Skin epidermis (tissue), 12 donors: ENCODE results near the gene NKX2-2.

Experiments used
- H3K27ac ChIP-seq, 21 experiments: fragments of 200-600 bp; sonication (generic) in 11 of 21; one replicate each; pipeline ENCODE4 v1.5.0; 2020; ENCODE audit warnings: mild to moderate bottlenecking in 3 of 21, inconsistent platforms in 2 of 21, moderate library complexity in 2 of 21
- H3K4me3 ChIP-seq, 7 experiments: fragments of 200-600 bp; sonication (generic) in 2 of 7; one replicate each; pipeline ENCODE4 v1.5.0; 2020; ENCODE audit warnings: inconsistent platforms in 2 of 7, mild to moderate bottlenecking in 2 of 7, moderate library complexity in 1 of 7

The NKX2-2 gene

DNA sequence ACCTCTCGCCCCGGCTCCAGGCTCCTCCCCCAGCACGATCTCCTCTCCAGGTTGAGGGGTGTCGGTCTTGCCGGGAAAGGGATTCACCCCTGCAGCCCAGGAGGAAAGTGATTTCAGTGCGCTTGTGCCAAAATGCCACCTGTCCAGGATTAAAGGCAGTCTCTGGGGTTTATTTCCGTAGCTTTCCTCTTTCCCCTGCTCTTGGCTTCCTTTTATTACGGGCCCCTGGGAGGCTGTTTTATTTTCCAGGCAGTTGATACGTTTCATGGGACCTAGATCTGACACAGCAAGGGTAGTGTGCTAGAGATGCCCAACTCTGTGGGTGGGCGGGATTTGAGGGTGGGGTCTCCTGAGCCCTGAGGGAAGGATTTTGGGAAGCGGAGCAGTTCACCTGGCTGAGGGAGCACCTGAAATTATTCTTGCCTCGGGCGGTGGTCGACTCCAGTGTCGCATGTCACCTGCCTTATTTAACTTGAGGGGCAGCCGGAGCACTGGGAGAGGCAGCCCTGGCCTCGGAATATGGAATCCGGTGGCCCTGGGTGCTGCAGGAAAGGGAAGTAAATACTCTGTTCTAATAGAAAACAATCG, 9.5 kb upstream of the NKX2-2 start:
- H3K4me3 ChIP-seq: no peak overlapping the region

DNA sequence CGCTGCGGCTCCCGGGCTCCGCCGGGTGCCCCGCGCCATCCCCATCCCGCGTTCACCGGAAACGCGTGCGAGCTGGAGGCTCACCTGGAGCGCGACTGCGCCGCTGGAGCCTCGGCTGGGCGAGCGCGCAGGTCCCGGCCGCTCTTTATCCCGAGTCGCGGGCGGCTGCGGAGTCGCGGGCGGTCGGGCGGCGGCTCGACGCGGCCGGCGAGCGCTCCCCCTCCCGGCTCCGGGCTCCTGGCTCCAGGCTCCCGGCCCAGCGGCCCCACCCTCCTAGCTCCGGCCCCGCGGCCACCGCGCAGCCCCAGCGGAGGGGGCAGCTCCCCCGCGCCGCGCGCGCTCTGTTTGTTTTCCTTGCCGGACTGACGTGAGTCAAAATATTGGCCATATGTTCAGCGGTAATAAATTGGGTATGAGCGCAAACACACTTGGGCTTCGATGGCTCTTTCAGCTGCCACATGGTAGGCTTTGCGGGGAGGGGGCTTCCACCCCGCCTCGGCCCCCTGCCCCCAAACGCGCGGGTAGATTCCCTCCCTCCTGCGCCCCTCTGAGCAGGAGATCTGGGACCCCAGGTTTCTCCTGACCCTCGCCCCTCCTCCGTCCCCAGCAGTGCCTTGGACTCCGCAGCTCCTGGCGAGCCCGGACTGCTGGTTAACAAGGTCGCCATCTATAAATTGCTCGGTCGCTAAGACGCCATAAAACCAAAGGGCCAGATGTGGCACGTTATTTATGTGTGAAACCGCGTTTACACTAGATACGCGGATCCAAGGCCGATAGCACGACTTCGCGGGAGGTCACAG, 8.8 kb upstream of the NKX2-2 start:
- Histone ChIP-seq H3K27ac (no peak overlapping the region), H3K4me3 (peak overlapping the region in 1 of 7 experiments; percentile 16)

More for the DNA sequence above, 9.5 kb upstream of the NKX2-2 start:
- no peak overlapping the region for H3K27ac ChIP-seq

DNA sequence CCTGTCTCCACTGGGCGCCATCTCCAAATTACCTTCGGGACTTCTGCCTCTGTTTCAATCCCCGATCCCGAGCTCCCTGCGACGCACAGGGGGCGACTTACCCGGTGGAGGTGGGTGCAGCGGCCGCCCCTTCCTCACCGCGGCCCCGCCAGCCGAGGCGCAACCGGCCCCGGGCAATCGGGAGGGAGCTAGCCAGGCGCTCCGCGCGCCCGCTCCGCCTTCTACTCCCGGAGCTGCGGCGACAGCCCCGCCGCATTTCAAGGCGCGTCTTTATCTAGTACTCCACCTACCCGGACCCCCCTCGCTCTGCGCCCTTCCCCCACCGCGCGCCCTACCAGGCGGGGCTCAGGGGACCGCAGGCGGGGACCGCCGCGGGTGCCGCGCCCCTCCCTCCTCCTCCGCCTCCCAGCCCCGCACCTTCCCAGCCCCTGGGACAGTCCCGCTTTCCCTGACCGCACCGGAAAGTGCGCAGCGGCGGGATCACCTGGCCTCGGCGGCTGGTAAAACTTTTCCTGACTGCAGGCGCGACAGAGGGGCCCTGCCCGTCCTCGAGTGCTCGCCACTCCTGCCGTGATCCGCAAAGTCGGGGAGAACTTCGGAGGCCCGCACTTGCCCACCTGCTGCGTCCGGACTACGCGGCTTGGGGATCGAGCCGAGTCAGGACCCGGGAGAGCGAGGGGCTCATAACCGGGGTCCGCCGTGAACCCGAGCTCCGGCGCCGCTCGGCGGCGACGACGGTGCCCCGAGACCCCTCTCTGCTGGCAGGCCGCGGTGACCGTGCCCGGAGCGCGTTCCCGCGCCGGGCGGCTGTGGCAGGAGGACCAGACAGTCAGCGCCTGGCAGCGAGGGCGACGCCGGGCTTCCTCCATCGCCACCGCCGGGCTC, 8.0 kb upstream of the NKX2-2 start:
- Histone ChIP-seq H3K4me3 (peak overlapping the region in 1 of 7 experiments; percentile 16), H3K27ac (no peak overlapping the region)

DNA sequence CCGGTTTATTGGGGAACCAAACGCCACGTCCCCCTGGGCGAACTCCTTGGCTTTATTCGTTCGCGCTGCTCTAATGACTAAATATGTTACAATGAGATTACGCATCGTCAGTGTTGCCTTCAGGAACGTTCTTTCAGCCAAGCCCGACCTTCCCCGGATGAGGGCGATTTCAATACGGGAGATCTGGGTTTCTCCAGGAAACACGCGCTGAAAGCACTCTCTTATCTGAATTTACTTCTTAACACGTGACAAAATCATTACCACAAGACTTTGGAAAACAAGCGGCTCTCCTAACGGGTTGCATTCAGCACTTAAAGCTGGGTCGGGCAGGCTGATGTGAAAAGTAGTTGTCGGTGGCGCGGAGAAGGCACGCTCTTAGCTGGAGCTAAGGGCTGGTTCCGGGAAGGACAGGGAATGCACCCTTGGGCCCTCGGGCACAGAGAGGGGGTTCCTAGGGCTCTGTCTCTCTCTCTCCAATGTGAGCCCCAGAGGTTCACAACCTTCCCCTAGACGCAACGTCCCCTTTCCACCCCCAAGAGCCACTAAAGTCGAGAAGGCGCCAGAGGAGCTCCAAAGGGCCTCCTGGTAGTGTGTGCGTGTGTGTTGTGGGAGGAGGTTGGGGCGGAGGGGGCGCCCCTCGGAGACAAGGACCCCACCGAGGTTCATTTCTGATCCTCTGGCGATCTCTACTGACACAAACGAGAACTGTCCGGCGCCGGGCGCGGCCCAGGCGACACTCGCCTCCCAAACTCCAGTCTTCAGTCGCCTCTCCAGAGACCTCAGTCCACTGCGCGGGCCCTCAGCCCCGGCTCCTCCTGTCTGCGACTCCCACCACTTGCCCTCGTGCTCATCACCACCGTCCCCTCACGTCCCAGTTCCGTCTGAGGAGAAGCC, 7.1 kb upstream of the NKX2-2 start:
- Histone ChIP-seq H3K27ac (no peak overlapping the region), H3K4me3 (no peak overlapping the region)

DNA sequence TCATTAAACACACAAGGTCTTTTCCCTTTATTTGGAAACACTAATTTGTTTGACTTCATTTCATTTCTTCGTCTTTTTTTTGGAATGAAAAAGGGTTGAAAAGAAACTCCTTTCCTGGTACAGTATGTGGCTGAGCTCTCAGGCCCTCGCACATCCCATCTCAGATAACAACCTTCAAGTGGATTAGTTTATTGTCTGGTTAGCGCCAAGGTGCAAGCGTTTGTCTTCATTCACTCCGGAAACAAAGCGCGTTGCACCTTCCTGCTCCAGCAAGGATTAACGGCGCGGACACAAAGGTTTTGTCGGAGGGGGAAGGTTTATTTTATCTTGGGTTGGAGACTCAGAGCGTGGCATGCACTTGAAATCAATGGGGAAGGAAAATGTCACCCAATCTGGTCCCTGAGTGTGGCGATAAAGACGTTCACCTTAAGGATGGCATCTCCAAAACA, 5.3 kb upstream of the NKX2-2 start:
- no peak overlapping the region for H3K4me3 ChIP-seq
- no peak overlapping the region for H3K27ac ChIP-seq

DNA sequence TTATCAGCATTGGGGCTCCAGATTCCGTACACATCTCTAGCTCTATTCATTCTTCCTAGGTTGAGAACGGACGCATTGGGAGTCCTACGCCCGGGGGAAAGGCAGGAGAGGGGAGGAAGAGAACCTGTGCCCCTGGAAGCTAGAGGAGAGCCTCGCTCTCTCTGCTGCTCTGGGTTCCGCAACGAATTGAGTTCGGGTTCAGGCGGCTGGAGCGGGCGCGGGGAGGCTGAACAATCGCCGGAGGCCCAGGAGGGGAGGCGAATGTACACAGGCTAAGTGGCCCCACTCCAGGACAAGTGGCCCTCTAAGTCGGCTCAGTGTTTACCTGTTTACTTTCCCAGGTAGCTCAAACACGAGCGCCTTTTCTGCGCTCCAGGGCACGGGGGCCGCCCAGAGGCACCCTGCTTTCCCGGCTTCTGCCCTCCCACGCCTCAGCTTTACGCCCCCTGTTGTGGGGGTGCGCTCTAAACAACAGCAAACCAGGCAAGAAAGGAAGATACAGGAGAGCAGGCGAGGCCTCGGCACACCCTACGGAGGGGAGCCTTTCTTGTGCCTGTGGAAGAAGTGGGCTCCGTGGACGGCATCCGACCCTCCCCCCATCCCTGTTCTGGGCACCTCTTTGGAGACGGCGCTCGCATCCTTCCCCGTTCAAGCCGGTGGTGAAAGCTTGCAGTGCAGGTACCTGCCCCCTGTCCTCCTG, 4.6 kb upstream of the NKX2-2 start:
- no peak overlapping the region for H3K27ac ChIP-seq
- no peak overlapping the region for H3K4me3 ChIP-seq

DNA sequence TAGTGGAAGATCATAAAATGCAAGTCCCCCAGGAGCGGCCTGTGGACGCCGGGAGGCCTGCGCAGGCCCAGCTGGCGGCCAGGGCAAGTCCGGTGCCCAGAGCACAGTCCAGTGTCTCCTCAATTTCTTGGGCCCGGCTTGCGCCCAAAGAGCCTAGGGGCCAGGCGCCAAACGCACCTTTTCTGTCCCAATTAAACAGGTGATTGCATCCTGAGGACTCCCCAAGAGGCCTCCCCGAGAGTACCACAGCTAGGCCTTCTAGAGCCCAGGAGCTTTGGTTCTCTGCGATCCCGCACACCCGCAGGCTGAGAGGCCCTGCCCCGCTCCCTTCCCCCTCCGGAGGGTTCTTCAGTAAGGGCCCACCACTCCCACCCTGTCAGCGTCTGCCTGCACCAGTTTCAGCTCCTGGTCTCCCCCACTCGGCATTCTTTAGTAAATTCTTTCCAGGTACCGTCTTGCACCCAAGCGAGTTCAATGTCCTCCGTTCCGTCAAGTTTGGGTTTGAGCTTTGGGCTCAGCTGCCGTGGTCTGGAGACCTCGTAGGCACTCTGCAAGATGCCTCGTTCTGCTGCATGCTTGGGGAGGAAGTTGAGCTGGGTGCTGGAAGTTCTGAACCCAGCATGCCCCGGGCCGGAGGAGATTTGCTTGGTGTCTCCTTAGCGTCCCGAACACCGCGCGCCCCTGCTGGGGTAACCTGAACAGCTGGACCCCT, 3.9 kb upstream of the NKX2-2 start:
- H3K4me3 ChIP-seq: no peak overlapping the region
- H3K27ac ChIP-seq: no peak overlapping the region

DNA sequence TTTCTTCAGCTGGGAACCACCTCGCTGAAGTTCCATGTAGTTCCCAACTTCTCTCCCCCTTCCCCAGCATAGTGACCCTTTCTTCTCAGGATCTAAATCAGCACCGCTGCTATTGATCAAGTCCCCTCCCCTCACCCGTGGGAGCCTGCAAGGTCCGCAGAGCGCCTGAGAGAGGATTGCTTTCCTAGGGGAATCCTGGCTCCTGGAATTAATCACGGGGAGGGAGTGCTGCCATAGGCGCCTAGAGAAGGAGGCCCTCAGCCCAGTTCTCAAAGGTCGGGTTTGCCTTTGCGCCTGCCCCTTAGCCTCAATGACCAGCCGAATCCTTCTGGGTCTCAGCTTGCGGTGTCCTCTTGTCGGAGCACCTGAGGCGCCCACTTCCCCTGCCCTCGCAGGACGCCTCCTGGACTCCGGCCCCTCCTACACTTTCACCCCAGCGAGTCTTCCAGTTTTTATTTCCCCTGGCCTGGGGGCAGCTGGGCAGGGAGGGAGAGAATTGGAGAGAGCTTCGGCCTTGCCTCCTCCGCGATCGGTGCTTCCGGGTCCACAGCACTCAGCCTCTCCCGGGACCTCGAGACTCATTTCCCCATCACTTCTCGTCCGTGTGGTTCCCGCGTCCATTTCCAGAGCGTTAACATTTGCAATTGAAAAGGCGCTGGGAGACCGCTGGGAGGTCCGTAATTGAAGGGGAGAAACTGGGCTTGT, 3.1 kb upstream of the NKX2-2 start:
- H3K27ac ChIP-seq: no peak overlapping the region
- H3K4me3 ChIP-seq: no peak overlapping the region

DNA sequence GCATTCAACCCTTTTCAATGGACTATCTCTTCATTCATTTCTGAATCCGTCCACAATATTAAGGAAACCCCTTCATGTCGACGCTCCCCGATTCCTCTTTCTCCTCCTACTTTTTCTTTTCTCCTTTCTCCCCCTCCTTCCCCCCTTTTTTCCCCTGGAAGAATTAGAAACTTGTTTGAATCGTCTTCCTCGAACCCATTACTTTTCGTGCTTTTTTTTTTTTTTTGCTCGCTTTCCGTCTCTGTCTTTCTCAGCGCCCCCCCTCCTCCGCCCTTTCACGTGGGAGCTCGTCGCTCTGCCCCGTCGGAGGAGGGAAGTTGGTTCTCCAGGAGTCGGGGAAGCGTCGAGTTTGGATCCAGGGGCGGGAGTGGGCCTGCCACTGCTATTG, 2.3 kb upstream of the NKX2-2 start:
- no peak overlapping the region for H3K27ac ChIP-seq
- no peak overlapping the region for H3K4me3 ChIP-seq

DNA sequence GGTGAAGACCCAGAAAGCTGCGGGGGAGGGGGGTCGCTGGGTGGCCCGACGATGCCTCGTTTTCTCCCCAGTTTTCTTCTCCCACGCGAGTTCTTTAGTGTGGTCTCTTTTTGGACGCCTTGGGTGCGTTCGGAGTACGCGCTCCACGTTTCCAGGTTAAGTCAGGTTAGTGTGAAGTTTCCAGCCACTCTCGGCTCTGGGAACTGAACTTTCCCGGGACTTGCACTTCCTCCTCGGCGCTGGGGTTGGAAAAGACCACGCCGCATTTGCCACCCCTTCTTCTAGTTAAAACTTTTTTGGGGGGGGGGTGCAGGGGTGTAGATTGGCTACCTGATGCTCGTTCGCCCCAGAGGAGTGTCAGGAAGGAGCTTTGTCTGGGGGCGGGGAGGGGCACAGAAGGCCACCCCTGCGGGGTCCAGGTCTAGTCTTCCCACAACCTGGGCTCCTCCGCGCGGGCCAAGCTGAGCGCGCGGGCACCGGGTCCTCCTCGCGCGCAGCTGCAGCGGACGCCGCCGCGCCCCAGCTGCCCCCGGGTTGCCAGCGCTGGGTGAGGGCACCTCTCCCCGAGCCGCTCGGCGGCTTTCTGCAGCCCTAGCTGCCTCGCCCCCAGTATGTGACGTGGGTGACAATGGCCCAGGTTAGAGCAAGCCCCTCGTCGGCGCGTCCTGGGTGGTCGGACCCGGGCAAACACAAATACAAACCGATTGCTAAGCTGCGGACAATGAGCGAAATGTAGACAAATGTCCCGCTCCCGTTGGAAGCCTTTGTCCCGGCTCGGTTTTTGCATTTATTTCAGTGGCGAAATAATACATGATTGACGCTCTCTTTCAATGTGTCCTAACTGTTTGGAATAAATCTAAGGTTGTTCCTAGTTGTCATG, 1.7 kb upstream of the NKX2-2 start:
- no peak overlapping the region for H3K27ac ChIP-seq

DNA sequence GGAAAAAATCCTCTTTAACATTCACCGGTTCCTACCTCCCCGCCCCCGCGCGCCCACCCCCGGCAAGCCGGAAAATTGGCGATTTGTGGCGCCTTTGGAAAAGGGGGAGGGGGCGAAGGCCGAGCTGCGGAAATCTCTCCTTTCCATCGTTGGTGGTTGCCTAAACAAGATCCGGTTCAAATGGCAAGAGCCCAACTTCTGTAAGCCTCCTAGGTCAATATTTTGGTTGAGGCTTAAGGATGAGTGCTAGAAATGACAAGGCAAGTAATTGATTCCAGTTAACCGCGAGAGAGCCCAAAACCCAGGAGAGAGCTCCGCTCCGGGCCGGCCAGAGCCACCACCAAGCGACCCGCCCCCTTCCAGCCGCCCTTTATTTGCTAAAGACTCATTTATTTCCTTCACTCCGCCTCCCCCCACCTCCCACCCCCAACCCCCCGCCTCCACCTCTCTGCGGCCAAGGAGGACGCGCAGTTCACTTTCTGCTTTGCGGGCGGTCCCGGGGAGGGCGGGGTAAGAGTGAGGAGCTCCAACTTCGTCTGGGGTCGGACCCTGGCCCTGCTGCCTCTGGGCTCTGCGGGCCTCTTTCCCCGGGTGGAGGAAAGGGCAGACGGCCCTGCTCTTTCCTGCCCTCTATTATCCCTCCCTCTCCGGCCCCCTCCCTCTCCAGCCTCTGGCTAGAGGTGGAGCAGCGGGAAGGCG, 838 bp upstream of the NKX2-2 start:
- Histone ChIP-seq H3K27ac (no peak overlapping the region), H3K4me3 (peak overlapping the region in 2 of 7 experiments; percentile 0 to 12)

More for the DNA sequence above, 1.7 kb upstream of the NKX2-2 start:
- no peak overlapping the region for H3K4me3 ChIP-seq

DNA sequence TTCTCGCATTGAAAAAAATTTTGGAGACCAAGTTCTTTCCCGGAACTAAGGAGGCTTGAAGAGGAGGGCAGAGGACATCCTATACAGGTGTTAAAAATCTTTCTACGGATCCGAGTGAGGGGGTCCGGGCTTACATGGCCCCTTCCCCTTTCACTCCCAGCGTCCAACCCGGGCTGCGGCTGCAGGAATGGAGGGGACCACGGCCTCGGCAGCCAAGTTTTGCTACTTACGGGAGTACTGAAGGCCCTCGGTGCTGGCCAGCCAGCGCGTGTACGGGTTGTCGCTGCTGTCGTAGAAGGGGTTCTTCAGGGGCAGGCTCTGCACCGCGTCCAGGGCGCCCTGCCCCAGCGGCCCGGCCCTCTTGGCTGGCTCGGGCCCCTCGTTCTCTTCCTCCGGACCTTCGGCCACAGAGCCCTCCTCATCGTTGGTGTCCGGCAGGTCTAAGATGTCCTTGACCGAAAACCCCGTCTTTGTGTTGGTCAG, 642 bp downstream of the NKX2-2 start:
- Histone ChIP-seq H3K27ac (no peak overlapping the region), H3K4me3 (no peak overlapping the region)

DNA sequence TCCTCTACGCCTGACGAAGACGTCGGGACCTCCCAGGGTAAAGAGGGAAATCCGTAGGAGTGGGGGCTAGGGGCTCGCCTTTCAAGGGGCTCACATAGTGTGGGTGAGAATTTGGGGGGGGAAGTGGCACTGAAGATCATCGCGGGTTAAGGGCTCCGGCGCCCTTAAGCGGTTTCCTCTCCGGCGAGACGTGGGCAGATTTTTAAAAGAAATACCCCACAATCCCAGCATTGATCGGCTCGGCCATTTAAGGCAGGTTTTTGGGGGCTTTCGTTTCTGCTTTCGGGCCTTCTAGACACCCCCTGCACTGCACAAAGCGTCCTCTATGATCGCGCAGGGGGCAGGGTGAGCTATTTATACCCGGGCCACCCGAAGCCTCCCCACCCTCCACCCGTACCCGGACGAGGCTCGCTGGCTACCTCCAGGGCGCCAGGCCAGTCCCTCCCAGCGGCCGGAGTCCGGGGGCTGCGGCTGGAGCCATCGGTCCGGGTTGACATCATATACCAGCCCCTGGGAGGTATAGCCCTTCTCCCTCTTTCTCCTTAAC, 1.2 kb downstream of the NKX2-2 start:
- peak overlapping the region in 2 of 7 experiments; percentile 9 to 26 for H3K4me3 ChIP-seq

DNA sequence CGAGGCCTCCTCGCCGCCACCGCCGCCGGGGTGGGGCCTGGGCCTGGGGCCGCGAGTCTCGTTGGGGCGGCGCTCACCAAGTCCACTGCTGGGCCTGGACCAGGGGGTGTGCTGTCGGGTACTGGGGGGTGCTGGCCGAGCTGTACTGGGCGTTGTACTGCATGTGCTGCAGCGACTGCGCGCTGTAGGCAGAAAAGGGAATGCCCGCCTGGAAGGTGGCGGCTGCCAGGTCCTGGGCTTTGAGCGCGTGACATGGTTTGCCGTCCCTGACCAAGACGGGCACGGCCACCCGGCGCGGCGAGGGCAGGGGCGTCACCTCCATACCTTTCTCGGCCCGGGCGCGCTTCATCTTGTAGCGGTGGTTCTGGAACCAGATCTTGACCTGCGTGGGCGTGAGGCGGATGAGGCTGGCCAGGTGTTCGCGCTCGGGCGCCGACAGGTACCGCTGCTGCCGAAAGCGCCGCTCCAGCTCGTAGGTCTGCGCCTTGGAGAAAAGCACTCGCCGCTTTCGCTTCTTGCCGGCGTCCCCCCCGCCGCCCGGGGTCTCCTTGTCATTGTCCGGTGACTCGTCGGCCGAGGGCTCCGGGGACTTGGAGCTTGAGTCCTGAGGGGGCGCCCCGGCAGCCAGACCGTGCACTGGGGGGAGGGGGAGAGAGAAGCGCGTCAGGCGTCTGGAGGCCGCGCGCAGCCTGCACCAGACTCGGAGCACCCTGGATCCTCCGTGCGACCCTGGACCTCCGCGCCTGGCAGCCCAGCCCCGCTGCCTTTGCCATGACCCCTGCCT, 1.8 kb downstream of the NKX2-2 start:
- Histone ChIP-seq H3K4me3 (peak overlapping the region in 3 of 7 experiments; percentile 9 to 26 (median 14)), H3K27ac (no peak overlapping the region)

More for the DNA sequence above, 1.2 kb downstream of the NKX2-2 start:
- H3K27ac ChIP-seq: no peak overlapping the region

DNA sequence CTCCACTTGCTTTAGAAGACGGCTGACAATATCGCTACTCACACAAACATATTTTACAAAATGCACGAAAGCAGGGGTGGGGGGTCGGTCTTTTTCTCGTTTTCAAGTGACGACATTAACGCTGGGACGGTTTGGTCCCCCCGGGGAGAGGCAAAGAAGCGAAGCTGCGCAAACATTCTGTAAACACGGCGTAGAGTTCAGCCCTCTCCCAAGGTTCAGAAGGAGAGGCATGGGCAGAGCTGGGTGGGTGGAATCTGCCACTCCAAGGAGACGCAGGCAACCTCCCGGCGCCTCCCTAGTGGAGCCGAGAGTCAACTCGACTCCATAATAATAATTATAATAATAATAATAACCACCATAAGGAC, 2.4 kb downstream of the NKX2-2 start:
- peak overlapping the region in 1 of 7 experiments; percentile 26 for H3K4me3 ChIP-seq
- H3K27ac ChIP-seq: no peak overlapping the region
